ENCODE data around the gene TXNDC11.

TXNDC11 gene

GRCh38 chr16:11660565-11660964 is 82.1 kb downstream of the TXNDC11 start:
- DNase-seq (ENCODE audit: low spot score), result no peak

DNA sequence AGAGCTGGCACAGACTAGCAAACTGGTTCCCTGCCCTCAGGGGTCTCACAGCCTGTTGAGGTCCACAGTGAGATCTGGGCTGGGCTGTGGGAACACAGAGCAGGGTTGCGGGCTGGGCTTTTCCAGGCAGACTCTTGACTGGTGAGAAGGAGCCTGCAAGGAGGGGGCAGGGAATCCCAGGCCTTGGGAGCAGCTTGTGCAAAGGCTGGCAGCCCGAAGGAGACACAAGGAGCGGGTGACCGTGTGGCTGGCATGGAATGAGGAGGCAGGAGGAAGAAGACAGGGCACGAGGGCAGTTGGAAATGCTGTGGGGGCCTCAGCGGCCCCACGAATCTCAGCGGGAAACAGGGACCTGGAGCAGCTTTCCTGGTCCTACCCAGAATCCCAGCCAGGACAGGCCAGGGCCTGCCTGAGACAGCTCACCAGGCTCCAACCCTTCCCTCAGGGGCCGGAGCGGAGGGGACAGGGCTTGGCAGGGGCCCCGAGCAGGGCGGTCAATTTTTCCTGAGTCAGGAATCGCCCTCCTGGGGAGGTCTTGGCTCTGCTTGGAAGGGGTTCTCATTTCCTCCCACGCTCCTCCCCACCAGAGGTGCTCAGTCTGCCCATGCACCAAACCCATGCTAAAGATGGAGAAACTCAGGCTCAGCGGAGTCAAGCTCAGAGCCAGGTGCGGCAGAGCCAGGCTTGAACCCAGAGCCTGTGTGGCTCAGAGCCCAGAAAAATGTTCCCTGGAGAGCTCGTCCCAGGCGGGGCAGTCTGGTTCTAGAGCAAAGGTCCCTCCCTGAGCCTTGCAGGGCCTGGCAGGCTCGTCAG is 83.6 kb downstream of the TXNDC11 start:
- DNase-seq (ENCODE audit: low spot score), result no peak

- no peak for DNase-seq (ENCODE audit: low spot score)
Observed at GRCh38 chr16:11657556-11657955, 85.1 kb downstream of the TXNDC11 start.

- no peak for DNase-seq (ENCODE audit: low spot score)
Observed at GRCh38 chr16:11655655-11656054, 87.0 kb downstream of the TXNDC11 start.

DNA sequence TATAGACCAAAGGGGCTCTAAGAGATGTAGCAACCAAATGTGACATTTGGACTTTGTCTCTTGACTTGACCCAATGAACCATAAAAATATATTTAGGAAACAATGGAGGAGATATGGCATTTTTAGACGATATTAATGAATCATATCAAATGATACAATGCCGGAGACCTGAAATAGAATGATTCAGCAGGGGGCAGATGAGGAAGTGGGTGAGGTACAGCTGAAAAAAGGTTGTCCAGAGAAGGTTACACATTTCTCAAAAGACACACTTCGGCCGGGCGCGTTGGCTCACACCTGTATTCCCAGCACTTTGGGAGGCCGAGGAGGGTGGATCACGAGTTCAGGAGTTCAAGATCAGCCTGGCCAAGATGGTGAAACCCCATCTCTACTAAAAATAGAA is 90.9 kb downstream of the TXNDC11 start:
- no peak for DNase-seq (ENCODE audit: low spot score)

- DNase-seq (ENCODE audit: low spot score), result no peak
Observed at GRCh38 chr16:11650641-11651591, 91.7 kb downstream of the TXNDC11 start.

DNA sequence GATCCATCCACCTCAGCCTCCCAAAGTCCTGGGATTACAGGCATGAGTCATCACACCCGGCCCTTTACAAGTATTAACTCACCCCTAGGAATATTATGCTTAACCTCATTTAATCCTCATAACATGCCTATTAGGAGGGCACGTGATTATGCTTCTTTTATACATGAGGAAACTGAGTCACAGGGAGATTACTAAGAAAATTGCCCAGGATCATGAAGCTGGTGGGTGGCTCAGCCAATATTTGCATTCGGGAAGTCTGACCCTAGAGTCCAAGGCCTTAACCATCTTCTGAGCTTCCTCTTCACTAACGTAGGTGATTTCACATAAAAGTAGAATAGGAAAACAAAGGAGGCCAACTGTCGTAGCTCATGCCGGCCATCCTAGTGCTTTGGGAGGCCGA is 93.4 kb downstream of the TXNDC11 start:
- DNase-seq (ENCODE audit: low spot score), result no peak

GRCh38 chr16:11642765-11643116 is 99.9 kb downstream of the TXNDC11 start:
- no peak for DNase-seq (ENCODE audit: low spot score)

DNA sequence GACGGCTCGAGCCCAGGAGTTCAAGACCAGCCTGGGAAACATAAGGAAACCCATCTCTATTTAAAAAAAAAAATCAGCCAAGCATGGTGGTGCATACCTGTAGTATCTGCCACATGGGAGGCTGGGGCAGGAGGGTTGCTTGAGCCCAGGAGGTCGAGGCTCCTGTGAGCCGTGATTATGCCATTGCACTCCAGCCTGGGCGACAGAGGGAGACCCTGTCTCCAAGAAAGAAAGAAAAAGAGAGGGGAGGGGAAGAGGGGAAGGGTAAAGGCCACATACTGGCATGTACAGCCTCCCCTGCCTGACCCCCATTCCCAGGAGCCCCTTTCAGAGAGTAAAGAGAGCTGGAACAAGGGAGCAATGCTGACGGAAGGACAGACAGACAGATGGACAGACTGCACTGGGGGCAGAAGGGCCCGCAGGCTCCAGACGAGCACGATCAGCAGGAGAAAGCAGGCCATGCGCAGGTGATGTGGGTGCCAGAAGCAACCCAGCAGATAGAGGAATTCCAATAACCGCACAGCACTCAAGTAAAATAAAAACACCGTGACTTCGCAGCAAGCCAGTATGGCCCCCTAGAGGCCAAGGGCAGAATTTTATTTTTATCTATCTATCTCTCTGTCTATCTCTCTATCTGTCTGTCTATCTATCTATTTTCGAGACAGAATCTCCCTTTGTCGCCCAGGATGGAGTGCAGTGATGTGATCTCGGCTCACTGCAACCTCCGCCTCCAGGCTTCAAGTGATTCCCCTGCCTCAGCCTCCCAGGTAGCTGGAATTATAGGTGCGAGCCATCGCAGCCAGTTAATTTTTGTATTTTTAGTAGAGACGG is 101.5 kb downstream of the TXNDC11 start:
- DNase-seq (ENCODE audit: low spot score), result peak; percentile 69

- DNase-seq (ENCODE audit: low spot score), result no peak
Observed at GRCh38 chr16:11639925-11640899, 102.4 kb downstream of the TXNDC11 start.

DNA sequence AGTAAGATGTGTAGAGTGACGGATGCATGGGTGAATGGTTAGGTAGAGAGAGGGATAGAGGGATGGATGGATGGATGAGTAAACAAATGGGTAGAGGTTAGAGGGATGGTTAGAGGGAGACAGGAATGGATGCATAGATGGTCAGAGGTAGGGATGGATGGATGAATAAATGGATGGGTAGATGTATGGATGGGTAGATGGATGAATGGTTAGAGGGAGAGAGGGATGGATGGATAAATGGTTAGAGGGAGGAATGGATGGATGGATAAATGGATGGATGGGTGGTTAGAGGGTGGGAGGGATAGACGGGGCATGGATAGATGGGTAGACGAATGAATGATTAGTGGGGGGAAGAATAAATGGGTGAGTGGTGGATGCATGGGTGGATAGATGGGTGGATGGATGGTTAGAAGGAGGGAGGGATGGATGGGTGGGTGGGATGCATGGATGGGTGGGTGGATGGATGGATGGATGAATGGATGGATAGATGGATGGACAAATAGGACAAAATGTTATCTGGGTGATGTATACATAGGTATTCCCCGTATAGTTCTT is 103.6 kb downstream of the TXNDC11 start:
- DNase-seq (ENCODE audit: low spot score), result no peak

DNA sequence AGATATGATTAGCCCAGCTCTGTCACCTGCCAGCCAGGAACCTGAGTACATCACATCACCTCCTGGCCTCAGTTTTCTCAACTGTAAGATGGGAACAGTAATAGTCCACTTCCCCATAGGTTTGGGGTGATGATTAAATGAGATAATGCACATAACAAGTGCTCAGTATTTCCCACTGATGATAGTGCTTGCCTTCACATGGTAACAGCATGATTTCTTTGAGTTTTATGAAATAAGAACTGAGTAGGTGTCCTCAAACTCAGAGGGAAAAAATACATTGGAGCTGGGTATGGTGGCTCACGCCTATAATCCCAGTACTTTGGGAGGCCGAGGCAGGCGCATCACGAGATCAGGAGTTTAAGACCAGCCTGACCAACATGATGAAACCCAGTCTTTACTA is 104.5 kb downstream of the TXNDC11 start:
- DNase-seq (ENCODE audit: low spot score), result no peak

DNA sequence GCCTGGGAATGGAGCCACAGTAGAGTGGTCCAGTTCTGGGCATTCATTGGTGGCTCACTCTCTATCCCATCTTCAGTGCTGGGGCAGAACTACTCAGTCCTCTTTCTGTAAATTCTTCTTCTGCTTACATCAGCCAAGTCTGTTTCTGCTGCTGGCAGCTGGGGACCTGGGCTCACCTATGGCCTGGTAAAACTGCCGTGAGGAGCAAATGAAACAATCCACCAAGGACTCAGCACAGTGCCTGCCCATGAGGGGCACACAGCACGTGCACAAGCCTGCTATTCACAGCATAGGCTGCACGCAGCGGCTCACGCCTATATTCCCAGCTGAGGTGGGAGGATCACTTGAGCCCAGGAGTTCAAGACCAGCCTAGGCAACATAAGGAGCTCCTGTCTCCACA is 105.3 kb downstream of the TXNDC11 start:
- DNase-seq (ENCODE audit: low spot score), result no peak

DNA sequence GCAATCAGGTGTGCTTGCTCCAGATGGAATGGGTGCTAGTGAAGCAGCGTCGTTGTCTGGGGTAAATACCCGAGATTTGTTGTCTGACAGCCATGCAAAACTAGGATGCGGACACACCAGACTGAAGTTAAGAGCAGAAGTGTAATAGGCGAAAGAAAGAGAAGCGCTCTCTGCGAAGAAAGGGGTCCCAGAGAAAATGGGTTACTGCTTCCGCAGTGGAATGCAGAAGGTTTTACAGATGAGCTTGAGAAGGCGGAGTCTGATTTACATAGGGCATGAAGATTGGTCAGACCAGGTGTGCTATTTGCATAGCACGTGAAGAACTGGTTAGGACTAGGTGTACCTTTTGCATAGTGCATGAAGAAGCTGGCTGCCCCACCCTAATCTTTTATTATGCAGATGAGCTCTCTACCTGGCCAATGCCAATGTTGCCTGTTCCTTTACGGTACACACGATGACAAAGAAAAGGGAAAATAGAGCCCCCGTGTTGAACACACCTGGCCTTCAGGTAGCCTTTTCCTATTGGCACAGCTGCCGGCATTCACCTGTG is 106.4 kb downstream of the TXNDC11 start:
- no peak for DNase-seq (ENCODE audit: low spot score)

GRCh38 chr16:11635679-11636171 is 106.9 kb downstream of the TXNDC11 start:
- no peak for DNase-seq (ENCODE audit: low spot score)

GRCh38 chr16:11635113-11635652 is 107.5 kb downstream of the TXNDC11 start:
- DNase-seq (ENCODE audit: low spot score), result no peak

- DNase-seq (ENCODE audit: low spot score), result no peak
Observed at GRCh38 chr16:11634312-11634711, 108.3 kb downstream of the TXNDC11 start.

DNA sequence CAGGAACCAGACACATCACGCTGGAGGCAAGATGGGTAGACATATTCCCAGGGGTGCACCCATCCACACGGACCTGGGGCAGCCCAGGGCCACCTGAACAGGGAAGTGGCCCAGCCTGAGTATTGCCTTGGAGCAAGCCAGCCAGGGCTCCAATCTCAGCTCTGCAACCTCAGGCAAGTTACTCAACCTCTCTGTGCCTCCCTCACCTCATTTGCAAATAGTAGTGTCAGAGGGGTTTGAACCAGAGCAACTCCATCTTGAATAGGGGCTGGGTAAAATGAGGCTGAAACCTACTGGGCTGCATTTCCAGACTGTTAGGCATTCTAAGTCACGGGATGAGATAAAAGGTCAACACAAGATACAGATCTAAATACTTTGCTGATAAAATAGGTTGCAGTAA is 109.5 kb downstream of the TXNDC11 start:
- no peak for DNase-seq (ENCODE audit: low spot score)

GRCh38 chr16:11632455-11632939 is 110.2 kb downstream of the TXNDC11 start:
- DNase-seq (ENCODE audit: low spot score), result no peak

DNA sequence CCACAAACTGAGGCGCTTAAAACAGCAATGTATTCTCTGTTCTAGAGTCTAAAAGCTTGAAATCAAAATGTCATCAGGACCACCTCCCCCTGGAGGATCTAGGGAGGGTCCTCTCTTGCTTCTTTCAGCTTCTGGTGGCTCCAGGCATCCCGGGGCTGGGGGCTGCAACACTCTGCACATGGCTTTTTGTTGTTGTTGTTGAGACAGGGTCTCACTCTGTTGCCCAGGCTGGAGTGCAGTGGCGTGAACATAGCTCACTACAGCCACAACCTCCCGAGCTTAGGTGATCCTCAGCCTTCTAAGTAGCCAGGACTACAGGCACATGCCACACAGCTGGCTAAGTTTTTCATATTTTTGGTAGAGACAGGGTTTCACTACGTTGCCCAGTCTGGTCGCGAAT is 111.4 kb downstream of the TXNDC11 start:
- no peak for DNase-seq (ENCODE audit: low spot score)
